H9 (cell line): ENCODE results near the gene SRGAP3. TPM values are rescaled to one million over a fixed set of nuclear protein-coding genes. Genes with fewer than 3 reads are reported as not detected.

ENCODE experiments used
- DNase-seq: peaks from one replicate; pipeline ENCODE4 v3.0.0-alpha.2; 2017
- H2AFZ ChIP-seq: one replicate; pipeline ENCODE4 v1.6.1; 2013; ENCODE audit warnings: mild to moderate bottlenecking, low read length, control low read depth, moderate library complexity
- H2AK5ac ChIP-seq: 2 replicates; pipeline ENCODE4 v1.6.1; 2013; ENCODE audit warnings: low read length, control low read depth, mixed read lengths; ENCODE audit not compliant: insufficient read length
- H2BK120ac ChIP-seq: one replicate; pipeline ENCODE4 v1.6.1; 2013; ENCODE audit warnings: low read depth, mild to moderate bottlenecking, low read length, control low read depth, inconsistent platforms; ENCODE audit not compliant: poor library complexity, severe bottlenecking
- H2BK12ac ChIP-seq: 2 replicates; pipeline ENCODE4 v1.6.1; 2013; ENCODE audit warnings: low read length, control low read depth, mixed read lengths, low read depth; ENCODE audit not compliant: insufficient read length
- H2BK15ac ChIP-seq: 2 replicates; pipeline ENCODE4 v1.6.1; 2013; ENCODE audit warnings: low read depth, low read length, control low read depth
- H2BK20ac ChIP-seq: one replicate; pipeline ENCODE4 v1.6.1; 2013; ENCODE audit warnings: low read depth, mild to moderate bottlenecking, low read length, control low read depth, inconsistent platforms; ENCODE audit not compliant: poor library complexity, severe bottlenecking
- H2BK5ac ChIP-seq: 2 replicates; pipeline ENCODE4 v1.6.1; 2013; ENCODE audit warnings: low read length, control low read depth, mixed read lengths; ENCODE audit not compliant: insufficient read length
- H3K14ac ChIP-seq: 2 replicates; pipeline ENCODE4 v1.6.1; 2013; ENCODE audit warnings: low read length, control low read depth; ENCODE audit not compliant: insufficient read depth
- H3K18ac ChIP-seq: 2 replicates; pipeline ENCODE4 v1.6.1; 2013; ENCODE audit warnings: low read depth, mild to moderate bottlenecking, mixed read lengths, low read length, control low read depth; ENCODE audit not compliant: insufficient read length
- H3K23ac ChIP-seq: 2 replicates; pipeline ENCODE4 v1.6.1; 2013; ENCODE audit warnings: low read length, control low read depth, mixed read lengths, low read depth; ENCODE audit not compliant: insufficient read length
- H3K23me2 ChIP-seq: 2 replicates; pipeline ENCODE4 v1.6.1; 2013; ENCODE audit warnings: low read depth, mild to moderate bottlenecking, mixed read lengths, low read length, control low read depth; ENCODE audit not compliant: insufficient read length, poor library complexity, severe bottlenecking
- H3K27ac ChIP-seq: 2 replicates; pipeline ENCODE4 v1.5.1; 2013; ENCODE audit warnings: low read length, control low read depth, mixed read lengths, low read depth; ENCODE audit not compliant: insufficient read length
- H3K27me3 ChIP-seq: 2 replicates; pipeline ENCODE4 v1.6.1; 2013; ENCODE audit warnings: low read length, control low read depth, inconsistent platforms; ENCODE audit not compliant: insufficient read depth
- H3K4ac ChIP-seq: 2 replicates; pipeline ENCODE4 v1.6.1; 2013; ENCODE audit warnings: low read depth, mild to moderate bottlenecking, control low read depth, inconsistent platforms, low read length, moderate library complexity
- H3K4me1 ChIP-seq: 2 replicates; pipeline ENCODE4 v1.6.1; 2013; ENCODE audit warnings: low read length, control low read depth, inconsistent platforms; ENCODE audit not compliant: insufficient read depth
- H3K4me2 ChIP-seq: 2 replicates; pipeline ENCODE4 v1.6.1; 2013; ENCODE audit warnings: low read length, control low read depth, mixed read lengths; ENCODE audit not compliant: insufficient read length, insufficient read depth
- H3K56ac ChIP-seq: 2 replicates; pipeline ENCODE4 v1.6.1; 2013; ENCODE audit warnings: low read depth, mild to moderate bottlenecking, mixed read lengths, low read length, control low read depth; ENCODE audit not compliant: insufficient read length
- H3K79me1 ChIP-seq: 2 replicates; pipeline ENCODE4 v1.6.1; 2013; ENCODE audit warnings: low read depth, mild to moderate bottlenecking, moderate library complexity, low read length, control low read depth, inconsistent platforms; ENCODE audit not compliant: insufficient read depth, poor library complexity, severe bottlenecking
- H3K79me2 ChIP-seq: 2 replicates; pipeline ENCODE4 v1.6.1; 2013; ENCODE audit warnings: low read length, control low read depth, inconsistent platforms; ENCODE audit not compliant: insufficient read depth
- H3K9ac ChIP-seq: 2 replicates; pipeline ENCODE4 v1.6.1; 2013; ENCODE audit warnings: low read length, control low read depth, mixed read lengths; ENCODE audit not compliant: insufficient read length; ENCODE audit errors: extremely low read depth
- H3K9me3 ChIP-seq: one replicate; pipeline ENCODE4 v1.6.1; 2013; ENCODE audit warnings: low read depth, low read length, inconsistent platforms; ENCODE audit not compliant: control insufficient read depth
- H3T11ph ChIP-seq: one replicate; pipeline ENCODE4 v1.6.1; 2013; ENCODE audit warnings: mild to moderate bottlenecking, low read length, control low read depth, inconsistent platforms
- H4K20me1 ChIP-seq: one replicate; pipeline ENCODE4 v1.6.1; 2013; ENCODE audit not compliant: control insufficient read depth, insufficient read length, insufficient read depth
- H4K5ac ChIP-seq: 2 replicates; pipeline ENCODE4 v1.6.1; 2013; ENCODE audit warnings: low read depth, mild to moderate bottlenecking, mixed read lengths, low read length, control low read depth; ENCODE audit not compliant: insufficient read length
- H4K8ac ChIP-seq: replicated peaks from 2 replicates; pipeline ENCODE4 v1.6.1; 2013; ENCODE audit warnings: low read length, control low read depth, mixed read lengths, low read depth; ENCODE audit not compliant: insufficient read length
- H4K91ac ChIP-seq: 2 replicates; pipeline ENCODE4 v1.6.1; 2013; ENCODE audit warnings: low read depth, mild to moderate bottlenecking, moderate library complexity, mixed read lengths, low read length, control low read depth; ENCODE audit not compliant: insufficient read length
- H3K27ac Mint-ChIP-seq, 3 experiments: 2 replicates in 2 of 3; 3 replicates in 1 of 3; pipeline ENCODE4 v1.8.0; 2020 to 2021; ENCODE audit warnings: mixed read lengths in 3 of 3, mild to moderate bottlenecking in 1 of 3, moderate library complexity in 1 of 3
- H3K27me3 Mint-ChIP-seq: 2 replicates; pipeline ENCODE4 v1.8.0; 2021; ENCODE audit warnings: low read depth, mild to moderate bottlenecking, moderate library complexity, mixed read lengths
- H3K36me3 Mint-ChIP-seq, 3 experiments: 2 replicates in 2 of 3; 3 replicates in 1 of 3; pipeline ENCODE4 v1.8.0; 2020 to 2021; ENCODE audit warnings: low read depth in 3 of 3, mixed read lengths in 3 of 3; ENCODE audit not compliant: insufficient read depth in 1 of 3
- H3K4me1 Mint-ChIP-seq, 2 experiments: 2 replicates each; pipeline ENCODE4 v1.8.0; 2020; ENCODE audit warnings: mixed read lengths in 2 of 2
- H3K4me3 Mint-ChIP-seq, 2 experiments: 2 replicates in 1 of 2; 3 replicates in 1 of 2; pipeline ENCODE4 v1.8.0; 2020 to 2021; ENCODE audit warnings: mild to moderate bottlenecking in 2 of 2, mixed read lengths in 2 of 2, moderate library complexity in 1 of 2
- H3K9me3 Mint-ChIP-seq, 2 experiments: 2 replicates in 1 of 2; 3 replicates in 1 of 2; pipeline ENCODE4 v1.8.0; 2020; ENCODE audit warnings: mild to moderate bottlenecking in 2 of 2, mixed read lengths in 2 of 2, moderate library complexity in 1 of 2
- WGBS: extraction: QIAGEN DNeasy Blood & Tissue Kit; methylation state at CpG from one replicate; pipeline ENCODE4 v1.1.7; 2013; ENCODE audit warnings: missing lambda C conversion rate, low lambda C conversion rate, mixed read lengths; ENCODE audit not compliant: insufficient read length; ENCODE audit errors: extremely low coverage; 5-methylcytosine and 5-hydroxymethylcytosine counted together
- total RNA-seq: library from RNA; stranded (reverse); gene quantifications from 2 replicates; pipeline ENCODE4 v1.2.1, GENCODE V29; 2021
- TF ChIP-seq, protein P1 (sequence below): fragments of 200-600 bp; sonication (generic); conservative IDR thresholded peaks from 3 replicates; pipeline ENCODE4 v1.8.0; 2021; ENCODE audit warnings: antibody characterized with exemption, mild to moderate bottlenecking

SRGAP3 gene
- total RNA-seq, 1 experiment from 2014 or later, result 3.4 TPM

DNA sequence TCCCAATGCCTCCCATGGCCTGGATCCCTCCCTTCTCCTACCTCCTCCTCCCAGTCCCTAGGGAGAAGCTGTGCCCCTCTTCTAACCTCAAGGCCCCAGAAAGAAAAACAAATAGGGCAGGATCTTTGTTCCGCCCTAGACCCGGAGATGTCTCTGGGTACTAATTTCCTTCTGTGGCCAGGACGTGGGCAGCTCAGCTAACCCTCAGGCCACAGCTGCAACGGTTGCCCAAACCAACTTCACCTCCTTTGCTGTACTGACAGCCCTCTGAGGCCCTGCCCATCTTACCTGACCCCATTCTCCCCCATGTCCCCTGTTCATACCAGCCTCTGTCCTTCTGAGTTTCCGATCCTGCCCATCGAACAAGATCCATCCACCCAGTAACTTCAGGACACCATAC, 70.7 kb downstream of the SRGAP3 start:
- Histone ChIP-seq H3K14ac (no peak overlapping the region), H2BK20ac (no peak overlapping the region), H3K9ac (no peak overlapping the region), H3K23ac (no peak overlapping the region), H3K79me2 (no peaks in the 10 kb centered on the region), H4K20me1 (no peaks in the 10 kb centered on the region), H4K5ac (no peak overlapping the region), H3K27ac (no peak overlapping the region), H3T11ph (no peak overlapping the region), H3K4me1 (peaks cover 3% of the 10 kb centered on the region; the same call in 1 of the 2 replicates), H2BK15ac (no peak overlapping the region), H3K79me1 (no peaks in the 10 kb centered on the region), H4K91ac (no peak overlapping the region), H2AFZ (no peak overlapping the region), H3K4me2 (no peak overlapping the region), H3K23me2 (no peaks in the 10 kb centered on the region), H3K4ac (no peak overlapping the region), H4K8ac (no peak overlapping the region), H2BK120ac (no peak overlapping the region), H3K56ac (no peak overlapping the region), H3K18ac (no peak overlapping the region), H3K9me3 (no peaks in the 10 kb centered on the region), H3K27me3 (no peaks in the 10 kb centered on the region), H2BK5ac (no peak overlapping the region), H2AK5ac (no peak overlapping the region), H2BK12ac (no peak overlapping the region)
- no peak overlapping the region for H3K4me3 Mint-ChIP-seq
- H3K4me1 Mint-ChIP-seq, result peaks cover 22 to 33% of the 10 kb centered on the region in 2 experiments
- no peak overlapping the region for H3K27ac Mint-ChIP-seq
- TF ChIP-seq, protein P1, sequence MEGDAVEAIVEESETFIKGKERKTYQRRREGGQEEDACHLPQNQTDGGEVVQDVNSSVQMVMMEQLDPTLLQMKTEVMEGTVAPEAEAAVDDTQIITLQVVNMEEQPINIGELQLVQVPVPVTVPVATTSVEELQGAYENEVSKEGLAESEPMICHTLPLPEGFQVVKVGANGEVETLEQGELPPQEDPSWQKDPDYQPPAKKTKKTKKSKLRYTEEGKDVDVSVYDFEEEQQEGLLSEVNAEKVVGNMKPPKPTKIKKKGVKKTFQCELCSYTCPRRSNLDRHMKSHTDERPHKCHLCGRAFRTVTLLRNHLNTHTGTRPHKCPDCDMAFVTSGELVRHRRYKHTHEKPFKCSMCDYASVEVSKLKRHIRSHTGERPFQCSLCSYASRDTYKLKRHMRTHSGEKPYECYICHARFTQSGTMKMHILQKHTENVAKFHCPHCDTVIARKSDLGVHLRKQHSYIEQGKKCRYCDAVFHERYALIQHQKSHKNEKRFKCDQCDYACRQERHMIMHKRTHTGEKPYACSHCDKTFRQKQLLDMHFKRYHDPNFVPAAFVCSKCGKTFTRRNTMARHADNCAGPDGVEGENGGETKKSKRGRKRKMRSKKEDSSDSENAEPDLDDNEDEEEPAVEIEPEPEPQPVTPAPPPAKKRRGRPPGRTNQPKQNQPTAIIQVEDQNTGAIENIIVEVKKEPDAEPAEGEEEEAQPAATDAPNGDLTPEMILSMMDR, result no peak
- H3K36me3 Mint-ChIP-seq, result no peaks in the 10 kb centered on the region; a peak in 1 of 7 replicates
- no peaks in the 10 kb centered on the region; the same call in 1 of the 2 replicates for H3K27me3 Mint-ChIP-seq
- WGBS, result no CpG with 5 or more reads among the region's 6 CpGs
- H3K9me3 Mint-ChIP-seq, result no peaks in the 10 kb centered on the region
- DNase-seq, result no peak
